T-helper 2 cell (primary cell): Measurements from ENCODE around the gene KRT76.
"Not testable (repeated sequence)": the region's sequence is repeated elsewhere in the genome, so short reads cannot be mapped to it uniquely, and the experiment has no call there.

Experiments
- DNase-seq, 5 experiments: peaks; one replicate each; pipeline versions ENCODE4 v3.0.0 to v3.0.0-alpha.2; 2012 to 2022

KRT76 gene

DNA sequence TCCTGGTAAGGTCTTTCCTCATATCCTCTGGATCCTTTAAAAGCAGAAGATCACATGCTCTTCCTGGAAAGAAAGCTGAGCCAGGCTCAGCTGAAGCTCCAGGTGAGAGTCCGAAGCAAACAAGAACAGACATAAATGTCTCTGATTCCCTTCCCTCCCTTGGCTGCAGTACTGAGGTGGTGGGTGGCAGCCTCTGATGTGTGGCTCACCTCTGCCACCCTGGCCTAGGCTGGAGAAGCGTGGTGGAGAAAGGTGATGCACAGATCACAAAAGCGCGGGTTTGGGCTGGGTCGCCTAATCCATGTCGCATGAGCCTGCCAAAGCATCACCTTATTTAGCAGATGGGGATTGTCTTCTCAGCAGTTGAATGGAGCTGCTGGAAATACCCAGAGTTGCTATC is 2.8 kb upstream of the KRT76 start:
- no peak for DNase-seq

DNA sequence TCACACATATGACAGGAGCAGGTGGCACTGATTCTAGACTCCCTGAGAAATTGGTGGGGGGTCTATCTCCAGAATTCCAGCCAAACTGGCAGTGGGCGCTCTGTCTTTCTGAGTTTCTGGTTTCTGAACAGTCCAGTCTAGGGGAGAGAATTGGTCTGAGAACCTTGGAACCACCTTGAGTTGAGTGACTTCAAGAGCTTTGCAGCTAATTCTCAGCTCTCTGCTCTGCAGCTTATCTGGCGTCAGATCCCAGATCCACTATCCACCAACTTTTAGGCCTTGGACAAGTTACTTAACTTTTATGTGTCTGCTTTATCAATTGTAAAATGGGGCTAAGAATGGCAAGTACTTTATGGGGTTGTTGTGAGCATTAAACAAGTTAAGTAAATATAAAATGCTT is 1.7 kb upstream of the KRT76 start:
- DNase-seq = no peak

DNA sequence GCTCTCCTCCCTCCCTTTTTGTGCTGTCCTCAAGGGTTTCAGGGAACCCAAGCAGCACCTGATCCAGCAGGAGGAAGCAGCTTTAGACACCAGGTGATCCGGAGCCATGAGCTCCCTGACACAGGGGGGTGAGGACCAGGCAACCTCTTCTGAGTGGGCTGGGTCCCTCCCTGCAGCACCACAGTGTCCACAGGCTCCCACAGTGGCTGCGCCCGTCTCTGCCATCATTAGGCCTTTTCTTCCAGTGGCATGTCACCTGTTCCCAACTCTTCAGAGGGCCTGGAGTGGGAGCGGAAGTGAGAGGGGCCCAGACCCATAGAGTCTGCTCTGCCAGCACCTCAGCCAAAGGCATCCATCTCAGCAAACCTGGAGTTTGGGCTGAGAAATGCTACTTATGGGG is 421 bp upstream of the KRT76 start:
- DNase-seq = no peak

DNA sequence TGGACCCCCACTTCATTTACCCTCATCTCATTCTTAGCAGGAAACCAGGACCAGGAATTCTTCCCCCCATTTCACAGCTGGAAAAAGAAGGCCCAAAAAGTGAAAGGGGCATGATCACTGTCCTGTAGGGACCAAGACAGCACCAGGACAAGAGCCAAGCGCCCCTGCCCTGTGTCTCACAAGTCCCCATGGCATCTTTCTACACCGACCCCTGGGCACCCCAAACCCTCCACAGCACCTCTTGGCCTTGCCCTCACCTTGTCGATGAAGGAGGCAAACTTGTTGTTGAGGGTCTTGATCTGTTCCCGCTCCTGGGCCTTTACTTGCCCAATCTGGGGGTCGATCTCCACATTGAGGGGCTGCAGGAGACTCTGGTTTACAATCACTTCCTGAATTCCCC is 710 bp downstream of the KRT76 start:
- DNase-seq = no peak

DNA sequence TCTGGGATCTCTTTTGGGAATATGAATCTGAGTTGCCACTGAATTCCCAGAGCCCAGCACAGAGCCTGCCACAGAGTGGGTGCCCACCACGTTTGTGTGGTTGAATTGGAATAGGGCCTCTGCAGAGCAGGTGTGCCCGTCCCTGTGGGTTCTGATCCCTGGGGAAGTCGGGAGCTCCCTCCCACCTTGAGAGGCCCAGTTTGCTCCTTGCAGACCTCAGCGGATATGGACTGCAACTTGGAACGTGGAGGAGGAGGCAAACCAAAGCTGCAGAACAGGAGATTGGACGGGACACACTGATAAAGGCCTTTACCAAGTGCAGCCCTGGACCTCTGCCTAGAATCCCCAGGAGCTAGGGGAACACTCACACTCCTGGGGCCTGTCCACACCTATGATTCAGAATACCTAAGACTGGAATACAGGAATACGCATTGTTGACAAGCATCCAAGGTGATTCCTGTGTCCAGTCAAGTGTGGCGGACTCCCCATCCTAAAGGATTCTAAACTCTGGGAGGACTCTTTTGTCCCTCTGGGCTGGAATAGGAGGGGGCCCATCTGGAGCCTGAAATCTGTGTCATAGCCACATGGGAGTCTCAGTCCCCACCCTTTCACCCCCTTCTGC is 2.4 kb downstream of the KRT76 start:
- no peak for DNase-seq

DNA sequence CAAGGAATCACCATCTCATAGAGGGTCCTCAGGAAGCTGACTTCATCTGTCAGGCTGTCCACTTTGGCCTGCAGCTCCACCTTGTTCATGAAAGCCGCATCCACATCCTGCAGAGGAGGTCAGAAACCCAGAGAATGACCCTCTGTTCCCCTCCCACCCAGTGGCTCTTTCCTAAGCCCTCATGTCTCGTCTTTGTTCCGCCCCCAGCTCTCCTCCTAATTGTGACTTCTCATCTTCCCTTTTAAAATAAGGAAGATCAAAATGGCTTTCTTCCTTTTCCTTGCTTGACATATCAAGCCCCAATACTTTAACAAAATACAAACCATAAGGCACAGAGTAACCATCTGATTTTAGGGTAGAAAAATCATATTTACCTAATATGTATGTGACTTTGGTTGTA is 4.4 kb downstream of the KRT76 start:
- no peak for DNase-seq

DNA sequence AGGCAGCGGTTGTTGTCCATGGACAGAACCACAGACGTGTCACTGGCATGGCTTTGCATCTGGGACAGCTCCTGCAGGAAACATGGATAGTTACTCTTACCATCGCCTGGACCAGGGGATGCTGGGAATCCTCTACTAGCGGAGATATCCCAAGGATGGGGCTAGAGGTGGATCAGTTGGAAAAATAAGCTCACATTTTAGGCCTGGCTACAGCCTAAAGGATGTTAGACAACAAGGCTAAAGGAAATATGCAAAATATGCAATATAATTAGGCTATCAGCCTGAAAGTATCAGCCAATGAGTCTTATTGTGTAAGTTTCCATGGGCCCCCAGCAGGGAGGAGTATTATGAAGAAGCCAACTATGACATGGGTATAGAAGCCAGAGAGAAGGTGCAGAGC is 5.0 kb downstream of the KRT76 start:
- no peak for DNase-seq

DNA sequence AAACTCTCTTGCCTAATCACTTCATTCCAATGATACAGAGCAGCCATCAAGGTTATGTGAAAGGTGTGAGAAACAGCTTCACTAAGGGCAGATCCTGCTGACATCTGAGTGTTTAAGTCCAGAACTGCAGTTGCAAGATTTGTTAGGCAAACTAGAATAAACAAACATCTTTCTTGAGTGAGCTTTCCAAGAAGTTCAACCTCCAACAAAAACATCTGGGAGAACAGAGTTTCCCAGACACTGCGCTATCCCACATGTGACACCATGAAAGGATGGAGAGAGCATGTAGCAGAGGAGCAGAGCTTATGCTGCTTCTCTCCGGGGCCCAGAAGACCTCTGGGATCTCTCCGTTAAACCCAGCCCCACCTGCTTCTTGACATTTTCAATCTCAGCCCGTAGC is 5.6 kb downstream of the KRT76 start:
- DNase-seq = no peak

DNA sequence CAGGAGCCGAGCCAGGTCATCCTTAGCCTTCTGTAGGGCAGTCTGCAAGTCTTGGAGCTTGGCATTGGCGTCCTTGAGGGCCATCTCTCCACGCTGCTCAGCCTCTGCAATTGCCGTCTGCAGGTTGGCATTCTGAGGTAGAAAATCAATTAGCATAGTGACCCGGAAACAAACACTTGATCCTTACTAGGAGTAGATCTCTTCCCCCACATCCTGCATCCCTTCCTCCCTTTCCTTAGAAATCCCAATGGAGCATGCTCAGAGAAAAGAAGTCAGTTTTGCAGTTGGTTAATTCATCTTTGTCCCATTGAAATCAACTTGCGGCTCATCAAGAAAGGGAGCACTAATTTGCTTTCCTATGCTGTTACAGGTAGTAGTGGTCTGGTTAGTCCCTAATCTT is 6.1 kb downstream of the KRT76 start:
- DNase-seq = no peak

DNA sequence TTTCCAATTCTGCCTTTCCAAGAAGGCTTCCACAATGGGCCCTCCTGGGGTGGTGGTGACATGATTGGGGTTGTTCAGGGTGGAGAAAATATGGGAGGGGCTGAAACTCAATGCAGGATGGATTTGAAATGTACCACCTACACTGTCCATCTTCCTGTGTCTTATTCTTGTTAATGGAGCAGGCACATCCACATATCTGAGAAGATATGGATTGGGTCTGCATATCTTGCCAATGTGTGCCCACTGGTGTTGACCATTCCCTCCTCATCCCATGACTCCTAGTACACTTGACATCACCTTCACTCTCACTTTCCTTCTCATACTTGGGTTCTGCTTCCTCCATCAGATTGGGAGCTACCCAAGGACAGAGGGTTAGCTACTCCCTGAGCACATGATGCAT is 7.2 kb downstream of the KRT76 start:
- DNase-seq = no peak

DNA sequence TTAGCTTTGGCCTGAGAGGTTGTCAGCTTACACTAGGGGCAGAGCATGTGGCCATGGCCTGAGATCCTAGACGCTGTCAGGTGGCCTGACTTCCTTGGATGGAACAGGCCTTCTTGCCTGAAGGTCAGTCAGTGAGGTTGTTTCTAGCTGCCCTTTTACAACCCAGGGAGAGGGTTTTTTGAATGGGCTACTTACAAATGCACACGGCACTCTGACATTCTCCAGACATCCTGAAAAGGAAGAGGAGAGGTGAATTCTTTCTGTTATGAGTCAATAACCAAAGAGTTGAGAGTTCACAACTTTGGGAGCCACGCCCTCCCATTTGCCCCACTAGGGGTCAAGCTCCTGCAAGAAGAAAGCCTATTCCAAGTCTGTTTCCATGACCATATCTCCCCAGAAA is 7.8 kb downstream of the KRT76 start:
- no peak for DNase-seq

DNA sequence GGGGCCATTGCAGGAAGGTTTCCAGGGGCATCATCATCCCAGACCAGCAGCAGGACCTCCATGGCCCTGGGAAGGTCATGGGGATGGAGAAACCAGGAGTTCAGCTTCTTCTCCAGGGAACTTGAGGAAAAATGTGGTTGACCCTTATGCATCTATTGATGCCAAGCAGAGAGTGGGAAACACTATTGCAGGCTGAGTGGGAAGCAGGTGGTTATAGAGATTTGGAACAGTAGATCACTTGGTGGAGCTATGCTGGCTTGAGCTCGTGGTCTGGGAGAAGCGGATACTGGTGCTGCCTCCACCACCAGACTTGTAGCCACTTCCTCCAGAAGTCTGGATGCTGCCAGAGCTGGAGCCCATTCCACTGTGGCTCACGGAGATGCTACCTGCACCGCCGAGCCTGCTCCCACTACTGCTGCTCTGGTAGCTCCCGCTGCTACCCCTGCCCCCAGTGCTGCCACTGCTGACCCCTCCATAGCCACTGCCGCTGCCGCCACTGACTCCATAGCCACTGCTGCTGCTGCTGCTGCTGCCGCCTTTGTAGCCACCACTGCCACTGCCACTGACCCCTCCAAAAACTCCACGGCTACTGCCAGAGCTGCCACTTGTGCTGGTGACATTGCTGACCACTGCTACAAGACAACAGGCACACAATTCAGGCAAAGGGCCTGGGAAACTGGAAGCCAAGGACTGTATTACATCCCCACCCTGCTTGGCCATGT is 8.5 kb downstream of the KRT76 start:
- no peak for DNase-seq

DNA sequence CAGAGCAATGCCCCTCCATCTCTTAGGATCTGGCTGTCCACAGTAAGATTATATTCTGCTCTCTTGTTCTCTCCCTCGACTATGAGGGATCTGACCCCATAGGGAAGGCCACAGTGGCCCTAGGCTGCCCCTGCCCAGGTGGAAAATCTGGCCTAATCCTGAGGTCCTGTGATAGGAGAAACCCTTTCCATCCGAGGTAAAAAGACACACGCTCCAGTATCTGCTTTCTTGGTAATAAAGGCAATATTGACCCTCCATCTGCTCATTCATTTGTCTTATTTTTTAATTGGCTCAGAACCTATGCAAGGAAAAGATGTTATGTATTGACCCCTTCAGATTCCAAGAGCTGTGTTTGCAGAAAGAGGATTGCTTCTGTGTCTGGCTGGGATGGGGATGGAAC is 9.7 kb downstream of the KRT76 start:
- no peak for DNase-seq

DNA sequence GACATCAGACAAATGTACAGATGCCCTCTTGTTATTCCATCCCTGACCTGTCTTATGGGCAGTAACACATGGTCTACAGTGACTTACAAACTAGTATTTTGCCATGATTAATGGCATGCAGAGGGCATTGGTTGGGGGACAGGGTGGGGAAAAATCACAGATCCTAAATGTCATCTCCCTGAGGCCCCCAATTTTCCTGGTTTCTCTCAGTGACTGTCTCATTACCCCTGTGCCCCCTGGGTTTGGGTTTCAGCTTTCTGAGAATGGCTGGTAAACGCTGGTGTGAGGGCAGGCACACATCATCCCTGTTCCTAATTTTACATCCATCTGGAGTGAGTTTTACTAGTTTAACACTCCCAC is 10.1 kb downstream of the KRT76 start:
- no peak for DNase-seq

DNA sequence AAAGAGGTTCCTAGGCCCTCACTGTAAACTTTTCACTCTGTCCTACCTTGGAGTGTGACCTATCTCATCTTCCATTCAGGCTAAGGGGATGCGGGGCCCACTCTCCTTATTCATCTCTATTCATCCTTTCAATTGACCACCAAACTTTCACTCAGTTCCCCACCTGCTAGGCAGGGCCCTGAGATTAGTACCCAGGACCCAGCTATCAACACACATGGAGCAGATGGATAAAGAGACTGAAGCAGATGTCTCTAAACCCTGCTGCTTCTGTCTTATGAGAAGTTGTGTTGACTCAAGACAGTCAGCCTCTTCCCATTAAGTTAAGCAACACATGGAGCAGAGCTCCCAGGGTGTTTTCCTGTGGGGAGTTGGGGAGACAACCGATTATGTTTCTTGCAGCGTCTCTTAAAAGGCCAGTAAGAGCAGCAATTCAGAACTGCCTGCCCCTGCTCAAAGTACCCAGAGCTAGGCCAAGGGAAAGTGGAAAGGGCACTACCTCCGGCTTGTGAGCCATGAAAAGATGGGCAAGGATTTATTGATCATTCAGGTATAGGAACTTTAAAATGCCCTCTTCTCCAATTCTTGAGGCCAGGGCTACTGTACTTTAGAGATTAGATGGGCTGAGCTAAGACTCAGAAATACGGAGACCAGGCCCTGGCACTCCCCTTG is 10.7 kb downstream of the KRT76 start:
- no peak for DNase-seq

DNA sequence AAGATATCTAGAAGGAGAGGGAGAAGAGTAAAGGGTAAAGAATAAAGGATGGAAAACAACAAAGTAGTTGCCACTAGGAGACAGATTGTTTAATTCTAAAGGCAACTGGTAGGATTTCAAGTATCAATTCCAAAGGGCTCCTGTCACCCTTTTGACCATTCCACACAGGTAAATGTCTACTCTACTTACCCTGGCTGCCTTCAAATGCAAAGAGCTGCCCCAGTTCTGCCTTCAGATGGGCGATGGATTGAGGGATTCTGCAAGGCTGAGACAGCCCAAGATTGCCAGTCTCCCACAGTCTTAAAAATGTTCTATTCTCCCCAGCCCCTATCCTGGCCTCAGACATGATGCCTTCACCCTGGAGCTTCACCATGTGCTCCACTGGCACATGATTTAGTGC is 11.4 kb downstream of the KRT76 start:
- no peak for DNase-seq

DNA sequence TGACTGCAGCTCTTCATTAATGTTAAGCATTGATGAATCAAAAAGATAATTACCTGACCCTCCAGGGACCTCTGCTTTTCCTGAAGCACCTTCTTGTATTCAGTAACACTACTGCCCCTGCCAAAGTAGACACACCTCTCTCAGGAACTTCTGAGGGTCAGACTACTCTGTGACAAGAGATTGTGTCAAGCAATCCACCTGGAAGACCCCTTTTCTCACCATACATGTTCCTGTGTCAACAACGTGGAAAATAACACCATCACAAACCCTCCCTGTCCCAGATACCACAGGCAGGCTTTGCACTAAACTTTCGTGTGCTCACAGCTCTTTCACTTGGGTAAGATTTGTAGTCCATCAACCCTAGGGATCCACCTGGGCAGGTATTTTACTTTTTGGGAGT is 13.2 kb downstream of the KRT76 start:
- DNase-seq = no peak

DNA sequence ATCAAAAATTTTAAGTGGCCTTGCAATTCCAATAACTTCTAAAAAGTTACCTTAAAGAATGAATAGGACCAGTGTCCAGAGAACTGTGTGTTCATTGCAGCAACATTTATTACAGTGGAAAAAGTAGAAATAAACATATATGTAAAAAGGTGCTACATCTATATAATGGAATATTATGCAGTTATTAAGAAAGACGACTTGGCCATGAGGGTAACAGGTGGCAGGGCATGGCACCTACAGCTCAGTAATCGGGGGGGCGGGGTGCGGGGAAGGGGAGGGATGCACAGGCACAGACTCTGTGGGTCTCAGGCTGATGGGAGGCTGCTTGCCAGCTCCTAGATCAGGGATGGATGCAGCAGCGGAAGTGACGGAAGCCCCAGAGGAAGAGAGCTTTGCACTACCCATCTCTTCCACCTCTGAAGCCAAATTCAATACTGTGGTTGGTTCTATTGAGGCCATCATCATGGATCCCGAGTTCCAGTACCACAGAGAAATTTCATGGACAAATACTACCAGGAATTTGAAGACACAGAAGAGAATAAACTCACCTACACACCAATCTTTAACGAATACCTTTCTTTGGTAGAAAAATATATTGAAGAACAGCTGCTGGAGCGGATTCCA is 14.0 kb downstream of the KRT76 start:
- DNase-seq = no peak

DNA sequence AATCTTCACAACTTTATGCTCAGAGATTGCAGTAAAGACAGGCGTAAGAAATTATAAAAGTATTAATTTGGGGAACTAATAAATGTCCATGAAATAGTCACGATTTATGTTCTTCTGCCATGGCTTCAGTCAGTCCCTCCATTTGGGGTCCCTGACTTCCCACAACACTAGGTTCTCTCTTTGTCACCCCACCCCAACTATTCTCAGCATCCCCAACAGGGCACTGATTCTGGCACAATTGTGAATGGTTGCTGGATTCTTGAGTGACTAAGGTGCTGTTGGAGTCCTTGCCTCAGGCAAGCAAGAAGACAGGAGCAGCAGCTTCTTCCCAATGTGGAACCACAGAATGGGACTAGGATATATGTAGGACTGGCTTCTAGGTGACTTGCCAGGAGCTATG is 15.3 kb downstream of the KRT76 start:
- DNase-seq = no peak

DNA sequence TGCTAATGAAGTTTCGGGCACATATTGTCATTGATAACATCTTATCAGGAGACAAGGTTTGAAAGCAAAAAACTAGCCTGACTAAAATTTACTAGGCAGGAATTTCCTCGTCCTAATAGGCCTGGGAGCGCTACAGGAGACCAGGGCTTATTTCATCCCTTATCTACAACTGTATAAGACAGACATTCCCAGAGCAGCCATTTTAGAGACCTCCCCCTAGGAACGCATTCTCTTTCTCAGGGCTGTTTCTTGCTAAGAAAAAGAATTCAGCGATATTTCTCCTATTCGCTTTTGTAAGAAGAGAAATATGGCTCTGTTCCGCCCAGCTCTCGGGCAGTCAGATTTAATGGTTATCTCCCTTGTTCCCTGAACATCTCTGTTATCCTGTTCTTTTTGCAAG is 15.9 kb downstream of the KRT76 start:
- not testable (repeated sequence) for DNase-seq

DNA sequence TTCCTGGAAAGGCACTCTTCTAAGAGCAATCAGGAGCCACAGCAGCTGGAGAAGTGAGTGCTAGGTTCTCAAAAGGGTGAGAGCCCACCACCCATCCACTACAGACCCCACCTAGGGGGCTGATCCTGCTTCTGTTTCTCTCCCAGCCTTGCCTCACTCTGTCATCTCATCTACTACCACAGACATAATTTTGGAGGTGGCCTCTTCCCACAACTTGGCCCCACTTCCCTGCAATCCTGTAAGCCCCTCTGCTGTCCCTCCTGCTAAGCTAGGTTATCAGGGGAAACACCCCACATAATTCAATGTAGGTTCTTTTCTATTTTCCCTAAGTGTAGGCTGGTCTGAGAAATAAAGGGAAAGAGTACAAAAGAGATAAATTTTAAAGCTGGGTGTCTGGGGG is 16.5 kb downstream of the KRT76 start:
- no peak for DNase-seq

DNA sequence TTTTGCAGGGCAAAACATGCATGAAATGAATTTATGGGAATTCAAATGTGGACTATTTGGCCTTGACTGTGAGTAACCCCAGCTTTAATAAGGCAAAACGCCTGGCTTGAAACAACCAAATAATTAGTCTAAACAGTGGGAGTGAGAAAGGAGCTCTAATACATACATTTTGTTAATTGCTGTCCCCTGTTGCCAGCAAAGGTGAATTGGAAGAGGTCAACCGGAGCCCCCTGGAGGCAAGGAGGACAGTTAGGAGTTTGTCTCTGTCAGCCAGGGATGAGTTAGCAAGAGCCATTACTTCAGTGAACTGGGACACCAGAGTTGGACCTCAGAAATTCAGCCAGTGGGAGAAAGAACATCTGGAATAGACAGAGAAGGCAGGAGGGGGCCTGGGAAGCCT is 17.4 kb downstream of the KRT76 start:
- no peak for DNase-seq

DNA sequence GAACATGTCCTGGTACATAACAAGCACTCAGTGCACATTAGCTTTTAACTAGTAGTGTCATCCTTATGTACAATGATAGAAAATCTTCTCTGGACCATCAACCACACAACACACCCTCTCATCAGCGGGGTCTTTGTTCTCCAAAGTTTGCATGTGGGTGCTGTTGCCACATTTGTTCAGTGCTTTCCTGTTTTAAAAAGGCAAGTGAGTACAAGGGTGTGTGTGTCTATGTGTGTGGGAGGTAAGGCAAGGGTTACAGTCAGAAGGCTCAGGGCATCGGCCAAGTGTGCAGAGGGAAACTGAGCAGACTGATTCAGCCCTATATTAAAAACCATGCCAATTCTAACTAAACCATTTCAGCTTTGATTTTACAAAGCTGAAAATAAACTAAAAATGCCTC is 17.9 kb downstream of the KRT76 start:
- DNase-seq = no peak
